Stimulated activated CD4-positive, alpha-beta T cell treated with anti-CD3 and anti-CD28 coated beads, Interleukin-1b, Interleukin-23, amount 100 ng/mL, for 4 hours (primary cell): Measurements from ENCODE around the gene C1QL1.

ENCODE experiments used
- DNase-seq, 2 donors: peaks; one replicate each; pipeline ENCODE4 v3.0.0-alpha.2; 2020; ENCODE audit warnings: low read depth in 2 of 2

The C1QL1 gene

GRCh38 chr17:44968225-44969143, at the start of gene C1QL1:
Gene C1QL1, minus strand, starts transcription at chr17:44968303. Its CDS starts 255 bp downstream, at chr17:44968048.
- DNase-seq: peak; percentile 82 to 93

- DNase-seq: no peak
Observed at GRCh38 chr17:45016823-45017222, 48.7 kb upstream of the C1QL1 start.

GRCh38 chr17:45016237-45016636, 48.1 kb upstream of the C1QL1 start:
- DNase-seq: no peak

GRCh38 chr17:45013021-45013997, 45.2 kb upstream of the C1QL1 start:
- DNase-seq: no peak

- no peak for DNase-seq
Observed at GRCh38 chr17:45011767-45012166, 43.7 kb upstream of the C1QL1 start.

- DNase-seq: no peak
Observed at GRCh38 chr17:45009676-45010467, 41.8 kb upstream of the C1QL1 start.

- DNase-seq: no peak
Observed at GRCh38 chr17:45008216-45008615, 40.1 kb upstream of the C1QL1 start.

- no peak for DNase-seq
Observed at GRCh38 chr17:45006927-45007461, 38.9 kb upstream of the C1QL1 start.

- DNase-seq: no peak
Observed at GRCh38 chr17:45005700-45006099, 37.6 kb upstream of the C1QL1 start.

GRCh38 chr17:45004388-45004787, 36.3 kb upstream of the C1QL1 start:
- DNase-seq: no peak

- DNase-seq: no peak
Observed at GRCh38 chr17:45003877-45004276, 35.8 kb upstream of the C1QL1 start.

- no peak for DNase-seq
Observed at GRCh38 chr17:45001310-45001709, 33.2 kb upstream of the C1QL1 start.

- no peak for DNase-seq
Observed at GRCh38 chr17:44999433-44999832, 31.3 kb upstream of the C1QL1 start.

GRCh38 chr17:44998646-44999045, 30.5 kb upstream of the C1QL1 start:
- DNase-seq: no peak

- DNase-seq: no peak
Observed at GRCh38 chr17:44997733-44998520, 29.8 kb upstream of the C1QL1 start.

- DNase-seq: no peak
Observed at GRCh38 chr17:44996304-44996703, 28.2 kb upstream of the C1QL1 start.

- no peak for DNase-seq
Observed at GRCh38 chr17:44995436-44996001, 27.4 kb upstream of the C1QL1 start.

GRCh38 chr17:44992242-44992939, 24.3 kb upstream of the C1QL1 start:
- DNase-seq: no peak

GRCh38 chr17:44990994-44991393, 22.9 kb upstream of the C1QL1 start:
- DNase-seq: no peak
